HepG2 (cell line): ENCODE results near the gene ITPK1. TPM values are rescaled to one million over a fixed set of nuclear protein-coding genes. Genes with fewer than 3 reads are reported as not detected.
A peak's percentile ranks its signal among the peaks of the same experiment; 100 is the strongest.

Source experiments
- ATAC-seq: fragments of 200-7000 bp; cut with Tn5 transposase; 3 replicates; pipeline ENCODE4 v1.9.1; 2020; ENCODE audit warnings: mild to moderate bottlenecking, moderate library complexity
- BruUV-seq: library from RNA; stranded (reverse); fragments of 400-500 nt; replicated peaks from 2 replicates; lab custom pipeline; 2021; lab: Mats Ljungman, UMichigan
- CTCF ChIA-PET: fragments of 300-600 bp; formaldehyde crosslinking; extraction: SDS; loops from one replicate; lab custom pipeline; 2021; ENCODE audit warnings: low total read pairs, inconsistent platforms, low intra/inter-chr PET ratio; lab: Yijun Ruan, JAX
- POLR2A ChIA-PET: fragments of 350-600 bp; sonication (Branson Sonifier 250); formaldehyde crosslinking; loops from one replicate; lab custom pipeline; 2020; ENCODE audit warnings: antibody characterized with exemption, inconsistent platforms; lab: Yijun Ruan, JAX
- DNase-seq: peaks from one replicate; pipeline ENCODE4 v3.0.0-alpha.2; 2015; ENCODE audit warnings: low spot score
- FAIRE-seq: peaks from 3 replicates; lab custom pipeline; 2011; peaks lifted over from hg19 to GRCh38; lab: Jason Lieb, UNC
- H2AFZ ChIP-seq: one replicate; pipeline ENCODE4 v1.6.1; 2011; ENCODE audit warnings: low read length, inconsistent platforms
- H3K27ac ChIP-seq: fragments of 300-600 bp; 3 replicates; pipeline ENCODE4 v1.8.0; 2011; ENCODE audit warnings: mixed run types, mild to moderate bottlenecking, mixed read lengths, low read length, inconsistent platforms; ENCODE audit not compliant: insufficient read depth; ENCODE audit errors: extremely low read length
- H3K27me3 ChIP-seq, 2 experiments: fragments of 200-600 bp in 1 of 2; 2 replicates in 1 of 2; 3 replicates in 1 of 2; pipeline versions ENCODE4 v1.6.0 to v1.8.0; 2011; ENCODE audit warnings: low read length in 2 of 2, mild to moderate bottlenecking in 2 of 2, moderate library complexity in 2 of 2, inconsistent platforms in 1 of 2; ENCODE audit not compliant: insufficient read depth in 2 of 2, control insufficient read depth in 1 of 2
- H3K36me3 ChIP-seq, 2 experiments: fragments of 200-600 bp in 1 of 2; replicated peaks in 1 of 2; 2 replicates in 1 of 2; 3 replicates in 1 of 2; pipeline versions ENCODE4 v1.5.1 to v1.8.0; 2011; ENCODE audit warnings: low read length in 2 of 2, inconsistent platforms in 1 of 2; ENCODE audit not compliant: insufficient read depth in 2 of 2, control insufficient read depth in 1 of 2
- H3K4me1 ChIP-seq: 2 replicates; pipeline ENCODE4 v1.5.1; 2012; ENCODE audit warnings: low read length, inconsistent platforms; ENCODE audit not compliant: insufficient read depth
- H3K4me2 ChIP-seq: 2 replicates; pipeline ENCODE4 v1.6.0; 2011; ENCODE audit warnings: low read depth, low read length, inconsistent platforms
- H3K4me3 ChIP-seq, 3 experiments: fragments of 200-600 bp in 1 of 3; sonication (generic), shearing (Covaris generic) in 1 of 3; replicated peaks in 1 of 3; 2 replicates each; pipeline ENCODE4 v1.5.1; 2011 to 2016; ENCODE audit warnings: low read length in 3 of 3, inconsistent platforms in 2 of 3, low read depth in 2 of 3, mild to moderate bottlenecking in 2 of 3, control low read depth in 1 of 3, mixed read lengths in 1 of 3; ENCODE audit not compliant: insufficient read depth in 1 of 3
- H3K79me2 ChIP-seq: one replicate; pipeline ENCODE4 v1.6.1; 2011; ENCODE audit warnings: low read length, inconsistent platforms; ENCODE audit not compliant: insufficient read depth
- H3K9ac ChIP-seq: 2 replicates; pipeline ENCODE4 v1.6.0; 2011; ENCODE audit warnings: mild to moderate bottlenecking, low read depth, low read length, inconsistent platforms; ENCODE audit not compliant: insufficient read depth
- H3K9me3 ChIP-seq: 2 replicates; pipeline ENCODE4 v1.5.1; 2012; ENCODE audit warnings: mild to moderate bottlenecking, low read length
- H4K20me1 ChIP-seq: 2 replicates; pipeline ENCODE4 v1.6.0; 2011; ENCODE audit warnings: inconsistent platforms, mild to moderate bottlenecking, low read length, moderate library complexity; ENCODE audit not compliant: insufficient read depth
- ARNT2 ChIP-seq: sonication (generic); formaldehyde crosslinking; IDR thresholded peaks from 2 replicates; pipeline ENCODE4 v1.8.0; 2022; ENCODE audit warnings: mild to moderate bottlenecking, low read depth, missing genetic modification reagents, moderate library complexity
- CENPT ChIP-seq: sonication (generic); formaldehyde crosslinking; IDR thresholded peaks from 2 replicates; pipeline ENCODE4 v1.8.0; 2022; ENCODE audit warnings: low read depth, mild to moderate bottlenecking, moderate library complexity, missing genetic modification reagents
- DPF2 ChIP-seq: sonication (generic); formaldehyde crosslinking; IDR thresholded peaks from 2 replicates; pipeline ENCODE4 v1.4.0; 2020; ENCODE audit warnings: mild to moderate bottlenecking, low read depth, missing genetic modification reagents, borderline replicate concordance
- GTF2F1 ChIP-seq: fragments of 150-350 bp; IDR thresholded peaks from 2 replicates; pipeline ENCODE4 v1.6.1; 2014; ENCODE audit warnings: low read length
- KLF6 ChIP-seq: IDR thresholded peaks from 2 replicates; pipeline ENCODE4 v1.8.0; 2016; ENCODE audit warnings: missing biosample characterization, missing genetic modification reagents
- MTA3 ChIP-seq: sonication (generic); formaldehyde crosslinking; IDR thresholded peaks from 2 replicates; pipeline ENCODE4 v1.4.0; 2020; ENCODE audit warnings: missing genetic modification reagents
- NFE2L1 ChIP-seq: sonication (generic); formaldehyde crosslinking; IDR thresholded peaks from 2 replicates; pipeline ENCODE4 v1.4.0; 2020; ENCODE audit warnings: missing genetic modification reagents, mild to moderate bottlenecking, borderline replicate concordance
- NFYC ChIP-seq: IDR thresholded peaks from 2 replicates; pipeline ENCODE4 v1.6.1; 2016; ENCODE audit warnings: missing genetic modification reagents, missing compliant biosample characterization
- RXRB ChIP-seq: IDR thresholded peaks from 2 replicates; pipeline ENCODE4 v1.6.1; 2016; ENCODE audit warnings: borderline replicate concordance, missing genetic modification reagents, missing compliant biosample characterization
- SALL2 ChIP-seq: sonication (generic); formaldehyde crosslinking; IDR thresholded peaks from 2 replicates; pipeline ENCODE4 v1.8.1; 2023; ENCODE audit warnings: mild to moderate bottlenecking, missing genetic modification reagents, inconsistent platforms
- SIX1 ChIP-seq: sonication (generic); formaldehyde crosslinking; IDR thresholded peaks from 2 replicates; pipeline ENCODE4 v1.4.0; 2020; ENCODE audit warnings: missing genetic modification reagents, borderline replicate concordance
- THYN1 ChIP-seq: sonication (generic); formaldehyde crosslinking; IDR thresholded peaks from 2 replicates; pipeline ENCODE4 v1.8.1; 2023; ENCODE audit warnings: low read depth, mild to moderate bottlenecking, moderate library complexity, missing genetic modification reagents, borderline replicate concordance
- TOE1 ChIP-seq: sonication (generic); formaldehyde crosslinking; IDR thresholded peaks from 2 replicates; pipeline ENCODE4 v1.4.0; 2020; ENCODE audit warnings: mild to moderate bottlenecking, missing genetic modification reagents
- ZFP36L1 ChIP-seq: sonication (generic); formaldehyde crosslinking; IDR thresholded peaks from 2 replicates; pipeline ENCODE4 v1.8.0; 2022; ENCODE audit warnings: mild to moderate bottlenecking, missing genetic modification reagents, moderate library complexity
- ZNF121 ChIP-seq: sonication (generic); formaldehyde crosslinking; IDR thresholded peaks from 2 replicates; pipeline ENCODE4 v1.5.0; 2020; ENCODE audit warnings: mild to moderate bottlenecking, missing genetic modification reagents
- ZNF3 ChIP-seq: IDR thresholded peaks from 2 replicates; pipeline ENCODE4 v1.7.0; 2017; ENCODE audit warnings: inconsistent platforms
- ZNF484 ChIP-seq: sonication (generic); formaldehyde crosslinking; IDR thresholded peaks from 2 replicates; pipeline ENCODE4 v1.5.1; 2020; ENCODE audit warnings: mild to moderate bottlenecking, low read depth, missing genetic modification reagents, borderline replicate concordance
- ZNF576 ChIP-seq: sonication (generic); formaldehyde crosslinking; IDR thresholded peaks from 2 replicates; pipeline ENCODE4 v1.4.0; 2020; ENCODE audit warnings: mild to moderate bottlenecking, missing genetic modification reagents
- ZNF619 ChIP-seq: sonication (generic); formaldehyde crosslinking; IDR thresholded peaks from 2 replicates; pipeline ENCODE4 v1.4.0; 2020; ENCODE audit warnings: mild to moderate bottlenecking, missing genetic modification reagents
- ZNF672 ChIP-seq: sonication (generic); formaldehyde crosslinking; IDR thresholded peaks from 2 replicates; pipeline ENCODE4 v1.8.1; 2022; ENCODE audit warnings: missing genetic modification reagents
- ZNF770 ChIP-seq: sonication (generic); formaldehyde crosslinking; IDR thresholded peaks from 2 replicates; pipeline ENCODE4 v1.5.0; 2020; ENCODE audit warnings: mild to moderate bottlenecking, missing genetic modification reagents
- ZNF839 ChIP-seq: sonication (generic); formaldehyde crosslinking; IDR thresholded peaks from 2 replicates; pipeline ENCODE4 v1.4.0; 2020; ENCODE audit warnings: missing genetic modification reagents, mild to moderate bottlenecking, borderline replicate concordance
- ZSCAN12 ChIP-seq: sonication (generic); formaldehyde crosslinking; IDR thresholded peaks from 2 replicates; pipeline ENCODE4 v1.9.0; 2021; ENCODE audit warnings: mild to moderate bottlenecking, missing genetic modification reagents
- WGBS: methylation state at CpG from one replicate; pipeline ENCODE4 v1.1.6; 2017; ENCODE audit warnings: low lambda C conversion rate; 5-methylcytosine and 5-hydroxymethylcytosine counted together
- in situ Hi-C: cut with HindIII; loops from 2 replicates; pipeline ENCODE4 v1.10.0; 2017; ENCODE audit warnings: low pct_unique_long_range_greater_than_20kb; ENCODE audit not compliant: extremely low pct_ligation_motif_present
- intact Hi-C: fragments of 100-400 bp; cut with micrococcal nuclease; formaldehyde crosslinking; loops from one replicate; pipeline ENCODE4 v1.10.0; 2022; ENCODE audit not compliant: unreplicated experiment
- polyA plus RNA-seq, 8 experiments: library from polyadenylated mRNA; depleted of rRNA in 3 of 8; stranded (reverse) in 7 of 8; unstranded in 1 of 8; fragments of >200 nt; fragmentation: Illumina TruSeq in 4 of 8; extraction: Trizol in 4 of 8; gene quantifications; 2 replicates each; pipeline versions ENCODE4 v1.2.1 to v1.2.3, GENCODE V29; 2011 to 2016; ENCODE audit warnings: low read depth in 4 of 8, missing spikeins in 1 of 8, mixed read lengths in 1 of 8; ENCODE audit not compliant: insufficient read depth in 1 of 8
- total RNA-seq, 5 experiments: library from RNA; depleted of rRNA; stranded (reverse); fragments of >200 nt; fragmentation: Illumina TruSeq; extraction: Trizol; gene quantifications; 2 replicates each; pipeline ENCODE4 v1.2.3, GENCODE V29; 2016; ENCODE audit warnings: low read depth in 1 of 5

ITPK1 gene
- total and polyA plus RNA-seq, 2 of the 13 experiments (the other 11 are each of a cell fraction or from before 2014, with no cell fraction given): 20.5 to 47.5 TPM

DNA sequence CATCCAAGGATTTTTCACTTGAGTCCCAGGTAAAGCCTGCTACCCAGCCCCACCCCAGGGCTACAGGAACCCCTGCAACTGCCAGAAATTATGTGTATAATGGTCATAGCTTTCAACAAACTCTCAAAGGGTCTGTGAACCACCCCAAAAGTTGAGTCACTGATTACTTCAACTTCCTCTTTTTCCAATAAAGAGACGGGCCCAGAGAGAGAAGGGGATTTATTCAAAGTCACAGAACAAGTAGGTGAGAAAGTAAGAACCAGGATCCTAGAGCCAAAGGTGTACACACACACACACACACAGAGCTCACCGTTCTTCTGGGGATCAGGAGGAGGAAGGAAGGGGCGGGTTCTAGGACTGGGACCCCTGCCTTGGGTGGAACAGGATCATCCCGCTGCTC, 4.8 kb upstream of the ITPK1 start (continued):
- TF ChIP-seq RXRB (CRISPR knock-in tag) (no peak), ZNF839 (CRISPR knock-in tag) (no peak), NFYC (CRISPR knock-in tag) (no peak), TOE1 (CRISPR knock-in tag) (no peak), THYN1 (CRISPR knock-in tag) (no peak), DPF2 (CRISPR knock-in tag) (no peak), NFE2L1 (CRISPR knock-in tag) (no peak), ZFP36L1 (no peak), SIX1 (CRISPR knock-in tag) (no peak), SALL2 (CRISPR knock-in tag) (no peak)

DNA sequence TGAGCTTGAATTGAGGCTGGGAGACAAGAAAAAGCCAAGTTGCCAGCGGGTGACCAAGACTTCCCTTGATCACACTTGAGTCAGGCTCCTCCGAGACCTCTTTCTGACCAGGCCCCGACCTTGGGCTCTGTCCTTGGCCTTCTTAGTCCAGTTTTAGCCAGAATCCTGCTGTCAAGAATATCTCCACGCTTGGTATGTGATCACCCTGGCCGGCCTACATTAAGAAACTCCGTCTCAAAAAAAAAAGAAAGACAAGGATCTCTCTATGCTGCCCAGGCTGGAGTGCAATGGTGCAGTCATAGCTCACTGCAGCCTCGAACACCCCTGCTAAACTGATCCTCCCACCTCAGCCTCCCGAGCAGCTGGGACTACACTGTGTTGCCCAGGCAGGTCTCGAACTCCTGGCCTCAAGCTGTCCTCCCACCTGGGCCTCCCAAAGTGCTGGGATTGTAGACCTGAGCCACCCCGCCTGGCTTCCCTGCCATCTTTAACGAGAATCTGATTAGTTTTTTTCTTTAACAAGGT, 1.0 kb upstream of the ITPK1 start:
- Histone ChIP-seq H3K27ac (peak overlapping the region; percentile 49), H4K20me1 (no peaks in the 10 kb centered on the region), H3K4me1 (peaks cover 45% of the 10 kb centered on the region), H3K9ac (peak overlapping the region; percentile 73), H3K27me3 (no peaks in the 10 kb centered on the region; a peak in 1 of 5 replicates), H2AFZ (no peak overlapping the region), H3K4me2 (peak overlapping the region; percentile 98), H3K4me3 (peak overlapping the region; percentile 64 to 79 (median 79)), H3K36me3 (no peaks in the 10 kb centered on the region), H3K9me3 (no peaks in the 10 kb centered on the region), H3K79me2 (peaks cover 3% of the 10 kb centered on the region)
- no peak for DNase-seq
- intact Hi-C loops: loop anchor here (10.0 kb wide), 2 partner anchors 58 to 82 kb away; no protein-coding TSS in a partner anchor
- in situ Hi-C loops: loop anchor here (10.0 kb wide), 1 partner anchor 162 kb away; no protein-coding TSS in a partner anchor
- no peak for ATAC-seq
- ChIA-PET POLR2A (interaction anchor here (1.2 kb wide), 1 partner anchor 16 kb away, joined by 5 read pairs; no protein-coding TSS in a partner anchor), CTCF (interaction anchor here (1.3 to 2.2 kb wide), 3 partner anchors 16 to 102 kb away, joined by 4 to 10 read pairs (median 6); no protein-coding TSS in a partner anchor)
- no TSS peak for BruUV-seq
- WGBS: 61% methylated on average over 10 of the region's 11 CpGs
- TF ChIP-seq ZNF576 (CRISPR knock-in tag) (no peak), ZNF484 (CRISPR knock-in tag) (no peak), GTF2F1 (no peak), ZNF619 (no peak), ARNT2 (CRISPR knock-in tag) (no peak), ZNF770 (peak; percentile 85), ZSCAN12 (no peak), CENPT (CRISPR knock-in tag) (no peak), ZNF3 (CRISPR knock-in tag) (peak; percentile 51; the same call in 1 of the 2 replicates), MTA3 (no peak), ZNF672 (CRISPR knock-in tag) (no peak), ZNF121 (CRISPR knock-in tag) (peak; percentile 94), KLF6 (CRISPR knock-in tag) (0 out of 2 replicates have a peak, but pooled peaks have one; percentile 2)
- no peak for FAIRE-seq
